ENCODE results near the gene SWAP70.

GRCh38 chr11:9773524-9773923 is 109.6 kb downstream of the SWAP70 start:
- TF ChIP-seq EZH2 (IDR thresholded peaks at IDR 0.05; ENCODE audit: borderline replicate concordance, low read depth, low read length, poor library complexity, severe bottlenecking) (no peak), CTCF (conservative IDR thresholded peaks at IDR 0.05; ENCODE audit: low read depth, low read length) (no peak)
